ENCODE results near the gene PIKFYVE.
"Not testable (repeated sequence)": the region's sequence is repeated elsewhere in the genome, so short reads cannot be mapped to it uniquely, and the experiment has no call there.

PIKFYVE gene

GRCh38 chr2:208304695-208305094 lies 38.6 kb downstream of the PIKFYVE start:
- no peak for DNase-seq

- no peak for DNase-seq
Observed at GRCh38 chr2:208306291-208306690, 40.2 kb downstream of the PIKFYVE start.

GRCh38 chr2:208311321-208311720 lies 45.3 kb downstream of the PIKFYVE start:
- DNase-seq = no peak

GRCh38 chr2:208311954-208312353 lies 45.9 kb downstream of the PIKFYVE start:
- no peak for DNase-seq

GRCh38 chr2:208315081-208315788 lies 49.2 kb downstream of the PIKFYVE start:
- DNase-seq = no peak

- DNase-seq = no peak
Observed at GRCh38 chr2:208318127-208318526, 52.1 kb downstream of the PIKFYVE start.

- DNase-seq = no peak
Observed at GRCh38 chr2:208319391-208319790, 53.3 kb downstream of the PIKFYVE start.

- DNase-seq = no peak
Observed at GRCh38 chr2:208320686-208321085, 54.6 kb downstream of the PIKFYVE start.

GRCh38 chr2:208326016-208326415 lies 60.0 kb downstream of the PIKFYVE start:
- DNase-seq = no peak

GRCh38 chr2:208329485-208329884 lies 63.4 kb downstream of the PIKFYVE start:
- no peak for DNase-seq

- no peak for DNase-seq
Observed at GRCh38 chr2:208334230-208334629, 68.2 kb downstream of the PIKFYVE start.

GRCh38 chr2:208346756-208347155 lies 80.7 kb downstream of the PIKFYVE start:
- DNase-seq = no peak

GRCh38 chr2:208350610-208351009 lies 84.6 kb downstream of the PIKFYVE start:
- no peak for DNase-seq

- no peak for DNase-seq
Observed at GRCh38 chr2:208352644-208353567, 86.9 kb downstream of the PIKFYVE start.

GRCh38 chr2:208354964-208355381 lies 88.9 kb downstream of the PIKFYVE start:
- DNase-seq = no peak

- not testable (repeated sequence) for DNase-seq
Observed at GRCh38 chr2:208356420-208356819, 90.4 kb downstream of the PIKFYVE start.

GRCh38 chr2:208356846-208357574 lies 91.0 kb downstream of the PIKFYVE start:
- DNase-seq = peak in 1 of 2 experiments; percentile 17

- DNase-seq = no peak
Observed at GRCh38 chr2:208358758-208359631, 92.9 kb downstream of the PIKFYVE start.

GRCh38 chr2:208359632-208359986 lies 93.6 kb downstream of the PIKFYVE start:
- no peak for DNase-seq

GRCh38 chr2:208360259-208361076 lies 94.4 kb downstream of the PIKFYVE start:
- no peak for DNase-seq

GRCh38 chr2:208361077-208361441 lies 95.0 kb downstream of the PIKFYVE start:
- DNase-seq = no peak
